ENCODE data around the gene KLHL21. TPM values are rescaled to one million over a fixed set of nuclear protein-coding genes. Genes with fewer than 3 reads are reported as not detected.
A peak's percentile ranks its signal among the peaks of the same experiment; 100 is the strongest.
"Not testable (repeated sequence)": the region's sequence is repeated elsewhere in the genome, so short reads cannot be mapped to it uniquely, and the experiment has no call there.

KLHL21 gene, protein sequence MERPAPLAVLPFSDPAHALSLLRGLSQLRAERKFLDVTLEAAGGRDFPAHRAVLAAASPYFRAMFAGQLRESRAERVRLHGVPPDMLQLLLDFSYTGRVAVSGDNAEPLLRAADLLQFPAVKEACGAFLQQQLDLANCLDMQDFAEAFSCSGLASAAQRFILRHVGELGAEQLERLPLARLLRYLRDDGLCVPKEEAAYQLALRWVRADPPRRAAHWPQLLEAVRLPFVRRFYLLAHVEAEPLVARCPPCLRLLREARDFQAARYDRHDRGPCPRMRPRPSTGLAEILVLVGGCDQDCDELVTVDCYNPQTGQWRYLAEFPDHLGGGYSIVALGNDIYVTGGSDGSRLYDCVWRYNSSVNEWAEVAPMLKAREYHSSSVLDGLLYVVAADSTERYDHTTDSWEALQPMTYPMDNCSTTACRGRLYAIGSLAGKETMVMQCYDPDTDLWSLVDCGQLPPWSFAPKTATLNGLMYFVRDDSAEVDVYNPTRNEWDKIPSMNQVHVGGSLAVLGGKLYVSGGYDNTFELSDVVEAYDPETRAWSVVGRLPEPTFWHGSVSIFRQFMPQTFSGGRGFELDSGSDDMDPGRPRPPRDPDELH
- 25.8 TPM for total RNA-seq

DNA sequence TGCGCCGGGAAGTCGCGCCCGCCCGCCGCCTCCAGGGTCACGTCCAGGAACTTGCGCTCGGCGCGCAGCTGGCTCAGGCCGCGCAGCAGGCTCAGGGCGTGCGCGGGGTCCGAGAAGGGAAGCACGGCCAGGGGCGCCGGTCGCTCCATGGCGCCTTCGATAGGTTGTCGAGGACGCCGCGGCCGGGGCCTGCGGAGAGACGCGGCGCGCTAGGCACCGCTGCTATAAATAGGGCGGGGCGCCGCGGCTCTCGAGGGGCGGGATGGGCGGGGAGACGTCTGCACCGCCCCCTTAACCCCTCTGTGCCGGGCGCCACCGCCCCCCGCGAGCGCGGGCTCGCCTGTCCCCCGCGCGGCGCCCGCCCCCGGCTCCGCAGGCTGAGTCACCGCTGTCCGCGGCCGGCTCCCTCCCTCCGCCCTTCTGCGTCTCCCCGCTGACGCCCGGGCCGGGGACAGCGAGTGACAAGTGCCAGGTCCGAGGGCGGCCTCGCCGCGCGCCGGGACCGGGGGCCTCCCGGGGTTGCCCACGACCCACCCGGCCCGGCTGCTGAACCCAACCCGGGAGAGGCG, at the start of gene KLHL21:
KLHL21 (minus strand) TSS at position 201 of the 569 bp plus-strand sequence; CDS start at position 149, 52 bp downstream.
- DNase-seq (ENCODE audit: low spot score), result peak; percentile 92

DNA sequence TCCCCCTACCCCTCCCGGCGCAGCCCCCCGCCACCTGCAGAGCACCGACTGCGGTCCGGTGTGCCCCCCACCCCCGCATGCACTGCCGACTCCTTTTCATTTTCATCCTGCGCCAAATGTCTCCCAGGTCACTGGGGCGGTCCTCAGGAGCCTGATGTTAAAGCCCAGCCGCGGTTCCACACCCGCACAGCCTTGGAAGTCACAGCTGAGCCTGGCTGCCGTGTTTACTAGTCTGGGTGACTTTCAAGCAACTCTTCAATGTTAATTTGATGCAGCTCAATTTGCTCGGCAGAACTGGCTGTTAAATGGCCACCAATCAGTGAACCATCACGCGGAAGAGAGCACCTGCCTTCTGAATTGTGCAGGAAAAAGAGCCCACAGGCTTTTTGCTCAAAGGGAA, 49.2 kb upstream of the KLHL21 start:
- DNase-seq (ENCODE audit: low spot score), result no peak

DNA sequence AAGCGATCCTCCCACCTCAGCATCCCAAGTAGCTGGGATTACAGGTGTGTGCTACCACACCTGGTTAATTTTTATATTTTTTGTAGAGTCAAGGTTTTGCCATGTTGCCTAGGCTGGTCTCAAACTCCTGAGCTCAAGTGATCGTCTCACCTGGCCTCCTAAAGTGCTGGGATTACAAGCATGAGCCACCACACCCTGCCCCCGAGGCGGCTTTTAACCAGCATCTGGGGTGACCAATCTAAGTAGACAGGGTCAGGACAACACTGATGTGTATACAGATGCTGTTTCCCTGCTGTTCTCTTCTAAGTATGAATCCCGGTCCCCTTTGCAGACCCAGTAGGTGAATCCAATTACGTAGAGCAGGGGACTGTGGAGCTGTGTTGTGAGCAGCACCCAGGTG, 45.9 kb upstream of the KLHL21 start:
- DNase-seq (ENCODE audit: low spot score), result no peak

DNA sequence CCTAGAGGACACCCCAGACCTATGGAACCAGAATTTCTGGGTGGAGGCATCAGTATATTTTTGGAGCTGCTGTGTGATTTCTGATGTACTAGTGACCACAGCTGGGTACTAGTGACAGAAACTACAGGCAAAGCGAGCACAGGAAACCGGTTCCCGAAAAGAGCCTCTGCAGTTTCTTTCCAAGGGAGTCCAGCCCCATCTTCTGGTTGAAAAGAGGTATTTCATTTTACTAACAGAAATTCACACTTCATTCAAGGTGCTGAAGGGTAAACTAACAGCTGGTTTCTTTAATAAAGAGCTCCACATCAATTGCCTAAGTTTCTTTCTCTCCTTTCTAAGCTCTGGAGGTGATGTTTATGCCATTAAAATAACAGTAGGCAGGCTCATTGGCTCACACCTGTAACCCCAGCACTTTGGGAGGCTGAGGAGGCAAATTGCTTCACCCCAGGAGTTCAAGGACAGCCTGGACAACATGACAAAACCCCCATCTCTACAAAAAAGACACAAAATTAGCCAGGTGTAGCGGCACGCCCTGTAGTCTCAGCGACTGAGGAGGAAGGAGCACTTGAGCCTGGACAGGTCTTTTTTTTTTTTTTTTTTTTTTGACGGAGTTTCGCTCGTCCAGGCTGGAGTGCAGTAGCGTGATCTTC, 44.0 kb upstream of the KLHL21 start:
- no peak for DNase-seq (ENCODE audit: low spot score)

DNA sequence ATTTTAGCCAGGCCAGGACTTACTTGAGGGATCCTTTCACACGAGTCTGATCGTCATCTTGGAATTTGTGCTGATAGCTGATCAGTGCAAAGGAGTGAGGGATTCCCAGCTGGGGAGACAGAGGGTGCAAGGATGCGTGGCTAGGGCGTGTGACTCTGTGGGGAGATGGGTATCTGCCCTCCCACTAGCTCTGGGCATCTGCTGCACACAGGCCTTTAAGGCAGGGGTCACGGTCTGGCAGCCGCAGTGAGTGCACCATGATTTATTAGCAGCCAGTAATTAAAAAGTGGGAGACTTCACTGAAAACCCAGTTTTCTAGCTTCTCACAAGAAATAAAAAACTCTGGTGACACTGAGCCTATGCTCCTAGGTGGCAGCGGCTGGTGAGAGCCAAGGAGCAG, 42.3 kb upstream of the KLHL21 start:
- DNase-seq (ENCODE audit: low spot score), result no peak

DNA sequence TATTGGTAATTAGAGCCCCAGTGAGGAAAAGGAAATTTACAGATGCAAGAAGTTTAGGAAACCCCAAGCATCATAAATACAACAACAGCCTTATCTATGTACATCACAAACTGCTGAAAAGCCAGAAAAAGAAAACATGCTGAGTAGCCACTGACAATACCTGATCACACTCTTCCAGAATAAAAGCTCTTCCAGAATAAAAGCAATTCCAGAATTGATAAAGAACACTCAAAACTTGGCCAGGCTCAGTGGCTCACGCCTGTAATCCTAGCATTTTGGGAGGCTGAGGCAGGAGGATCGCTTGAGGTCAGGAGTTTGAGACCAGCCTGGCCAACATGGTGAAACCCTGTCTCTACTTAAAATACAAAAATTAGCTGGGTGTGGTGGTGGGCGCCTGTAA, 38.2 kb upstream of the KLHL21 start:
- DNase-seq (ENCODE audit: low spot score), result not testable (repeated sequence)

DNA sequence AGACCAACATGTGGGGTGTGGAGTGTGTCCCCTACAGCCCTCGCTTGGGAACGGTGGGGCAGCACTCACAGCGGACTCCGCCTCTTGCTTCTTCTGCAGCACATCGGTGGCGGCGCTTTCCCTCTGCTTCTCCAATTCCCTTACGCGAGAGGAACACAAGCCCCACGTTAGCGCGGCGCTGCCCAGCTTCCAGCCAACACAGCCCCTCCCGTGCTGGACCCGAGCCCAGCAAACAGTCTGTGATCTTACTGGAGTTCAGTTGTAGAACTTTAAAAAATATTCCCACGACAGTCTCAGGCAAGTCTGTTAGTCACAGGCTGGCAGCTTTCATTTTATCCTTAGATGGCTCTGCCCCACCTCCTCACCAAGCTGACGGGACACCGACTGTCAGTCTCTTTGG, 35.6 kb upstream of the KLHL21 start:
- peak; percentile 58 for DNase-seq (ENCODE audit: low spot score)

DNA sequence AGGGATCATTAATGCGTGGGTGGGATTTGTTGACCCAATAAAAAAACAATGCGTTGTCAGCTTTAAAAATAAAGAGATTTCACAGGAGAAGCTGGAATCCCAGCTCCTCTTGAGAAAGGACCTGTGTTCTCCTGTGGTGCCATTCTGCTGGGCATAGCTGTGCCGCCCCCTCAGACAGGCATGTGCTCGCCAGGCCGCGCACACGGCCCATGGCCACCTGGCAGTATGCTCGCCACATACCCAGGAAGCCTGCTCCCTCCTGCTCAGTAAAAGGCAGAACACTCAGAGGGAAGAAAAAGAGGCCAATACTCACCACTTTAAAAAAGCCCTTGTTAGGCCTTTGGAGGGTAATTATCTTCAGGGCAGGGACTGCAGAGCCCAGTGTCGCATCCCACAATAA, 35.1 kb upstream of the KLHL21 start:
- DNase-seq (ENCODE audit: low spot score), result no peak

DNA sequence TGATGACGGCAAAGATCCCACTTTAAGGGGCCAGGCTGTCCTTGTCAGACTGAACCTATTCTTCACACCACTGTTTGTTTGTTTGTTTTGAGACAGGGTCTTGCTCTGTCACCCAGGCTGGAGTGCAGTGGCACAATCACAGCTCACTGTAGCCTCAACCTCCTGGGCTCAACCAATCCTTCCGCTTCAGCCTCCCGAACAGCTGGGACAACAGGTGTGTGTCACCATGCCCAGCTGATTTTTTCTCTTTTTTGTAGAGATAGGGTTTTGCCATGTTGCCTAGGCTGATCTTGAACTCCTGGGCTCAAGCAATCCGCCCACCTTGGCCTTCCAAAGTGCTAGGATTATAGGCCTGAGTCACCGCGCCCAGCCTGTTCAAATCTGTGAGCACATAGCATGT, 34.1 kb upstream of the KLHL21 start:
- DNase-seq (ENCODE audit: low spot score), result not testable (repeated sequence)

DNA sequence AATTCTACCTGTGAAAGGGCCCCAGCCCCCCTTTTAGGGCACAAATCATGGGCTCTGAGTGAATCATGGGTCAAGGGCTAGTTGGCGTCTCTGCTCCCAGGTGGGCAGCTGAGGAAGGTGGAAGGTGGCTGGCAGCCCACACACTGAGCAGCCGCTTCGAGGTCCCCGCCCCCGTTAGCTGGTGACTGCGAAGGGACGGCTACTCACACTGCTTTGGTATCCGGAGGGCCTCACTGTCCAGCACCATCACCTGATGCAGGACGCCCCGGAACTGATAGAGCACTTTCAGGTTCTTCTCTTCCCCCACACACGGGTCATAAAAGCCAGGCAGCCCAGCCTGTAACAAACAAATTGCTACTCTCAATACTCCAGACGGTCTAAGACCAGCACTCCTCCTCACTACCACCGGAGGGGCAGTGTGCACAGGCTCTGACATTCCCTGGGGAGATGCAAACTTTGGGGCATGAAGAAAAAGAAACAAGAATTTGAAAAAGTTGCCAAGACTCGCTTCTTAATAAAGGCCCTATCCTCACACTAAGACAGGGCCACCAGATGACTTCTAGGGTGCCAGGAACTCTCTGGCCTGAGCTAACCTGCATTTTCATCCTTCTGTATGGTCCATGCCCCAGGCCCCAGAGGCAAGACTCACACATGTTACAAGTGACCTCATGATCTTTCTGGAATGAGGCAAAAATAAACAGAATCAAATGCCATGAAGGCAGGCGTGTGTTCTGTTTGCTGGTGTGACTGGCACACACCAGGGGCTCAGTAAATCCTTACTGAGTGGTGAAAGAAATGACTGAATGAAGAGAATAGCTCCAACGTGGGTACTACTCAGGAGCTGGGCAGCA, 33.5 kb upstream of the KLHL21 start:
- DNase-seq (ENCODE audit: low spot score), result no peak

DNA sequence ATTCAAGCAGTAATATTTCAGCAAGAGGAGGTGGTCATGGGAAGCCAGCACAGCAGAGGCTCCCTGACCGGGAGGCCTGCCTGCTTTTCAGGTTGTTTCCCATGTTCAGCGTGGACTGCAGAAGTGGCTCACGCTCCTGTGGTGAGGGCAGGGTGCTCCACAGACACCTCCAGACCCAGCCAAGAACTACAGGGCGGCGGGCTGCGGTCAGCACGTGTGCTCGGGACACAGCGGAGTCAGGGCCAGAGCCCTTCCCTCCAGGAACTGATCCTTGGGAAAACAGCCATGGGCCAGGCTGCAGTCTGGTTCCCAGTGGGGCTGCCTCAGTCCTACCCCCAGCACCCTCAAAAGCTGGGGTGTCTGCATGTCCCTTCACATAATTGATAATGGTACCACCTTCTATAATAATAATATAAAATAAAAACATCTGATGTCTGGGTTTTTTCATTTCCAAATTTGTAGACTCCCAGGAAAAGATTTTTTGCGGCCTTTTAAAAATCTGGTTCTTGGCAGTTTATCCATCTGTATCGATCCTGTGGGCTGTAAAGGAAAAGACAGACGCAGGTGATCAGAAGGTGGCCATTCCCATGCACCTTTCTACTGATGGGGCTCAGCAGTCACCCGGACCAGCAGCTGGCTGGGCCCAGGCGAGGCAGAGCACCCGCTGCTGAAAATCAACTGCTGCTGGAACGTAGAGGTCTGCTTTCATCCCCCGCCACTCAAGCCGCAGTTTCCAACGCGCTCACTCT, 32.7 kb upstream of the KLHL21 start:
- DNase-seq (ENCODE audit: low spot score), result no peak

DNA sequence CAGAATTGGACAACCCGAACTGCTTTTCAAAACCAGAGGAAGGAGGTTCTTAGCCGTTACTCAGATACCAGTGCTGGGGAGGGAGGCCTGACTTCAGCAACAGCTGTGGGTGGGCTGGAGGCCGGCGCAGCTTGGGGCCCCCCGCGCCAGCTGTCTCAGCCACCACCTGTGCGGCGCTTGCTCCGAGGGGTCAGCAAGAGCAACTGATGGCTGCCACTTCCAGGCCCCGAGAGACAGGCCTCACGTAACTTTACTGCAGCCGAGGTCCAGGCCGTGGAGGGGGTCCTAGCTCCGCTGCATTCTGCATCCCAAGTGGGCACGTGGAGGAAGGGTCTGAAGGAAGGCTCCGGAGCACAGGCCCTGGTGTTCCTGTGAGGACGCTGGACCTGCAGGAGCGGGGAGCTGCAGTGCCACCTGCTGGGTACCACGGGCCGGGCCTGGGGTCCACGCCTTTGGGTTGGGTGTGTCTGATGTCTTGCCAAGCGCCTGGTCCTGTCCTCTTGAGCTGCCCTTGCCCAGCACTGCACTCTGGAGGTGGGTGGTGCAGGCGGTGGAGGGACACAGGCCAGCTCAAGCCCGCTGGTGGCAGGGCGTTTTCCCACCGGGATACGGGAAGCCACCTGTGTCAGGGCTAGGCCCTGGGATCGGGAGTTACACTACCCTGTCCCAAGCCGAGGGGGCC, 31.8 kb upstream of the KLHL21 start:
- DNase-seq (ENCODE audit: low spot score), result peak; percentile 69

DNA sequence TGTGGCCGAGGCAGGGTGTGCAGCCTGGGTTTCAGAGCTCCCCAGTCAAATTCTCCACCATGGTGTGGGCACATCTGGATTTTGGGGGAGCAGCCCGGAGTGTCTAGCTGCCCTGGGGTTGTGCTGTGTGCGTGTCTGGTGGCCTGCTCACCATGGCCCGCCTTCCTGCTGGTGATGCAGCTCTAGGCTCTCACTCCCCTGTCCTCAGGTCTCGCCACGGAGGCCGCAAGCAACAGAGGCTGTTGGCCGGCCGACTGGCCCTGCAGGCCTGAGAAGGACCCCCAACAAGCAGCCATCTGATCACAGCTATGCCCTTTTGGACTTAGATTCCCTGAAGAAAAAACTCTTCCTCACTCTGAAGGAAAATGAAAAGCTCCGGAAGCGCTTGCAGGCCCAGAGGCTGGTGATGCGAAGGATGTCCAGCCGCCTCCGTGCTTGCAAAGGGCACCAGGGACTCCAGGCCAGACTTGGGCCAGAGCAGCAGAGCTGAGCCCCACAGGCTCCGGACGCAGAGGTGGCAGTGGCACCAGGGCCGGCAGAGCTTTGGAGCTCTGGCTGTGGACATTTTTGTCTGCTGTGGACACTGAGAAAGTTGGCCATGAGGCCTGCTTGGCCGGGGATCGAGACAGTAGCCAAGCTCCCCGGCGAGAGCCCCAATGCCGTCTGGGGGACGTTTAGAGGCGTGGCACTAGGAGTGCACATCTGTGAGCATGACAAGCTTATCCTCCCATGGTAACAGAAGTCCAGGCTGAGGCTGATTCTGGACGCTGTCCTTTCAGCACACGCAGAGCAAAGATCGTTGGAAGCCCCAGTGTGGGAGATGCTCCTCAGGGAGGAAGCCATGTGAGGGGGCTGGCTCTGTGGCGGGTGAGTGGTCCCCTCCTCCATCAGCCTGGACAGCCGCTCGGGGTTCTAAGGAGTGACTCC, 30.2 kb upstream of the KLHL21 start:
- DNase-seq (ENCODE audit: low spot score), result no peak

DNA sequence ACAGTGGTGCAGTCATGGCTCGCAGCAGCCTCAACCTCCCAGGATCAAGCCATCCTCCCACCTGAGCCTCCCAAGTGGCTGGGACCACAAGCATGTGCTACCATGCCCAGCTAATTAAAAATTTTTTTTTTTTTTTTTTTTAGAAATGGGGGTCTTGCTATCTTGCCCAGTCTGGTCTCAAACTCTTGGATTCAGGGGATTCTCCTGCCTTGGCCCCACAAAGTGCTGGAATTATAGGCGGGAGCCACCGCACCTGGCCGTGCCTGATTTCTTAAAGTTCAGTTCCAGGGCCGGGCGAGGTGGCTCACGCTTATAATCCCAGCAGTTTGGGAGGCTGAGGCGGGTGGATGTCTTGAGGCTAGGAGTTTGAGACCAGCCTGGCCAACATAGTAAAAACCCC, 28.4 kb upstream of the KLHL21 start:
- no peak for DNase-seq (ENCODE audit: low spot score)

DNA sequence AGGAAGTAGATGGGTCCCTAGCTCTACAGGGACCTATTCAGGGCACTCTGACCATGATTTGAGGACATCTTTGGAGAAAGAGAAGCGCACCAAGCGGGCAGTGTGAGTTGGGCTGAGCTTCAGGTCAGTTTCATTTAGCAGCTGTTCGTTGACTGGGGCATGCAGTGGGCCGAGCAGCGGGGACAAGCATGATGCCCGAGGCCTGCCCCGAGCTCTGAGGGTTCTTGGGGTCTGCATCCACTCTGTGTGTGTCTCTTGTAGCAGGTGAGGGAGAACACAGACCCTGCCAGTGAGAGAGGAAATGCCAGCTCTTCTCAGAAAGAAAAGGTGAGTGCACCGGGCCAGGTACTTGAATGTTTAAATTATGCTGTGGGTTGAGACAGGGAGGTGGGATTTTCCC, 27.4 kb upstream of the KLHL21 start:
- DNase-seq (ENCODE audit: low spot score), result no peak

DNA sequence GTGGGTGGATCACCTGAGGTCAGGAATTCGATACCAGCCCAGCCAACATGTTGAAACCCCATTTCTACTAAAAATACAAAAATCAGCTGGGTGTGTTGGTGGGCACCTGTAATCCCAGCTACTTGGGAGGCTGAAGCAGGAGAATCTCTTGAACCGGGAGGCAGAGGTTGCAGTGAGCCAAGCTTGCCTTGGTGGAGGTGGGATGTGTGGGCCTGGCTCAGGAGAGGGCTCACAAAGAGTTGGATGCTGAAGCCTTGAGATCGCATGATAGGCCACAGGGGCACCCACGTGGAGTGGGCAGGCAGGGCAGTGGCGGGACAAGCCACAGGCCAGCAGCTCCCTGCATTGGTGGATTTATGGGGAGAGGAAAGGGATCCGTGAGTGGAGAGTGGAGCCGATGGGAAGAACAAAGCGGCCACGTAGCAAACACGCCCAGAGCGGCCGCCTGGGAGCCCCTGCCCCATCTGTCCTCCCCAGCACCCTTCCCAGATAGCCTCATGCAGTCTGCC, 26.4 kb upstream of the KLHL21 start:
- DNase-seq (ENCODE audit: low spot score), result no peak

DNA sequence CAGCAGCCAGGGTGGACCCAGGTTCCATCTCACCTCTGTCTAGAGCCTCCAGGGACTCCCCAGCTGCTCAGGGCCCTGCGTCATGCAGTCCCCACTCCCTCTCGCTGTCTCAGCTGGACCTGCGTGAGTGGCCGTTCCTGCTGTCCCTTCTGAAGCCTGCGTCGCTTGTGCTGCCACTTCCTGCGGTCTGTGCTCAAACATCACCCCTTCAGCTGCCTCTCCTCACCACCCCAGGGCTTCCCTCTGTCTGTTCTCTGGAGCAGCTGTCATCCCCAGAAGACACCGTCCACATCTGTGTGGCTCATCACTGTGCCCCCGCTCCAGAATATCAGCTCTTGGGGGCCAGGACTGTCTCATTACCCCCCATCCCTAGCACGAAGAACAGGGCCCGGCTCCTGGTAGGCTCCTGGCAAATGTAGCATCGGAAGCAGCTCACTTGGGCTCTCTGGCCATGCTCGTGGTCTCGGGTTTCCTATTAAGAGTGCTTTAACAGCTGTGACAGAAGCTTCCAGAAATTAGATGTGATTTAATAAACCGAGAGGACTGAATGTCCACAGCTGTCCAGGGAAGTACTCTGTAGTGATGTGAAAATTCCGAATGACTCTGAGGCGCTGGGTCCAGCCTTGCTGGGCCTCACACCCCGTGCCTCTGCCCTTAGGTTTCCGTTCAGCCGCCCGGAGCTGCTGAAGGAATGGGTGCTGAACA, 25.3 kb upstream of the KLHL21 start:
- no peak for DNase-seq (ENCODE audit: low spot score)

DNA sequence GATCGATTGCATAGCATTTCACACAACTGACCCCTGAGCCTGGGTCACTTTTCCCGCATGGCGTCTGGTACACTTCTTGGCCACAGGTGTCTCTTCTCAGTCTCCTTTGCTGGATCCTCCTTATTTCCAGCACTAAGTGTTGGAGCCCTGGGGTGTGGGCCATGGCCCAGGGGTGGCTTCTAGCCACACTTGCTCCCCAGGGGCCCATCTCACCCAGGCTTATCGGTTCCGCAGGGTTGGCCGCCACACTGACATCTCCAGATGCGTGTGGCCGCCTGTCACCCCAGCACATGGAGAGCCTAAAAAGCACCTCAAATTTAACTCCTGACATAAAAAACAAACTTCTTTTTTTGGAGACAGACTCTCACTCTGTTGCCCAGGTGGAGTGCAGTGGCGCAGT, 24.4 kb upstream of the KLHL21 start:
- no peak for DNase-seq (ENCODE audit: low spot score)

Measured in ureter (tissue), 1 donor.